H9 (cell line): ENCODE measurements around the gene VDAC1. TPM values are rescaled to one million over a fixed set of nuclear protein-coding genes. Genes with fewer than 3 reads are reported as not detected.

Source experiments
- DNase-seq: peaks from one replicate; pipeline ENCODE4 v3.0.0-alpha.2; 2017
- H2AFZ ChIP-seq: one replicate; pipeline ENCODE4 v1.6.1; 2013; ENCODE audit warnings: mild to moderate bottlenecking, low read length, control low read depth, moderate library complexity
- H2AK5ac ChIP-seq: 2 replicates; pipeline ENCODE4 v1.6.1; 2013; ENCODE audit warnings: low read length, control low read depth, mixed read lengths; ENCODE audit not compliant: insufficient read length
- H2BK120ac ChIP-seq: one replicate; pipeline ENCODE4 v1.6.1; 2013; ENCODE audit warnings: low read depth, mild to moderate bottlenecking, low read length, control low read depth, inconsistent platforms; ENCODE audit not compliant: poor library complexity, severe bottlenecking
- H2BK12ac ChIP-seq: 2 replicates; pipeline ENCODE4 v1.6.1; 2013; ENCODE audit warnings: low read length, control low read depth, mixed read lengths, low read depth; ENCODE audit not compliant: insufficient read length
- H2BK15ac ChIP-seq: 2 replicates; pipeline ENCODE4 v1.6.1; 2013; ENCODE audit warnings: low read depth, low read length, control low read depth
- H2BK20ac ChIP-seq: one replicate; pipeline ENCODE4 v1.6.1; 2013; ENCODE audit warnings: low read depth, mild to moderate bottlenecking, low read length, control low read depth, inconsistent platforms; ENCODE audit not compliant: poor library complexity, severe bottlenecking
- H2BK5ac ChIP-seq: 2 replicates; pipeline ENCODE4 v1.6.1; 2013; ENCODE audit warnings: low read length, control low read depth, mixed read lengths; ENCODE audit not compliant: insufficient read length
- H3K14ac ChIP-seq: 2 replicates; pipeline ENCODE4 v1.6.1; 2013; ENCODE audit warnings: low read length, control low read depth; ENCODE audit not compliant: insufficient read depth
- H3K18ac ChIP-seq: 2 replicates; pipeline ENCODE4 v1.6.1; 2013; ENCODE audit warnings: low read depth, mild to moderate bottlenecking, mixed read lengths, low read length, control low read depth; ENCODE audit not compliant: insufficient read length
- H3K23ac ChIP-seq: 2 replicates; pipeline ENCODE4 v1.6.1; 2013; ENCODE audit warnings: low read length, control low read depth, mixed read lengths, low read depth; ENCODE audit not compliant: insufficient read length
- H3K23me2 ChIP-seq: 2 replicates; pipeline ENCODE4 v1.6.1; 2013; ENCODE audit warnings: low read depth, mild to moderate bottlenecking, mixed read lengths, low read length, control low read depth; ENCODE audit not compliant: insufficient read length, poor library complexity, severe bottlenecking
- H3K27ac ChIP-seq: 2 replicates; pipeline ENCODE4 v1.5.1; 2013; ENCODE audit warnings: low read length, control low read depth, mixed read lengths, low read depth; ENCODE audit not compliant: insufficient read length
- H3K27me3 ChIP-seq: 2 replicates; pipeline ENCODE4 v1.6.1; 2013; ENCODE audit warnings: low read length, control low read depth, inconsistent platforms; ENCODE audit not compliant: insufficient read depth
- H3K4ac ChIP-seq: 2 replicates; pipeline ENCODE4 v1.6.1; 2013; ENCODE audit warnings: low read depth, mild to moderate bottlenecking, control low read depth, inconsistent platforms, low read length, moderate library complexity
- H3K4me1 ChIP-seq: 2 replicates; pipeline ENCODE4 v1.6.1; 2013; ENCODE audit warnings: low read length, control low read depth, inconsistent platforms; ENCODE audit not compliant: insufficient read depth
- H3K4me2 ChIP-seq: 2 replicates; pipeline ENCODE4 v1.6.1; 2013; ENCODE audit warnings: low read length, control low read depth, mixed read lengths; ENCODE audit not compliant: insufficient read length, insufficient read depth
- H3K56ac ChIP-seq: 2 replicates; pipeline ENCODE4 v1.6.1; 2013; ENCODE audit warnings: low read depth, mild to moderate bottlenecking, mixed read lengths, low read length, control low read depth; ENCODE audit not compliant: insufficient read length
- H3K79me1 ChIP-seq: 2 replicates; pipeline ENCODE4 v1.6.1; 2013; ENCODE audit warnings: low read depth, mild to moderate bottlenecking, moderate library complexity, low read length, control low read depth, inconsistent platforms; ENCODE audit not compliant: insufficient read depth, poor library complexity, severe bottlenecking
- H3K79me2 ChIP-seq: 2 replicates; pipeline ENCODE4 v1.6.1; 2013; ENCODE audit warnings: low read length, control low read depth, inconsistent platforms; ENCODE audit not compliant: insufficient read depth
- H3K9ac ChIP-seq: 2 replicates; pipeline ENCODE4 v1.6.1; 2013; ENCODE audit warnings: low read length, control low read depth, mixed read lengths; ENCODE audit not compliant: insufficient read length; ENCODE audit errors: extremely low read depth
- H3K9me3 ChIP-seq: one replicate; pipeline ENCODE4 v1.6.1; 2013; ENCODE audit warnings: low read depth, low read length, inconsistent platforms; ENCODE audit not compliant: control insufficient read depth
- H3T11ph ChIP-seq: one replicate; pipeline ENCODE4 v1.6.1; 2013; ENCODE audit warnings: mild to moderate bottlenecking, low read length, control low read depth, inconsistent platforms
- H4K20me1 ChIP-seq: one replicate; pipeline ENCODE4 v1.6.1; 2013; ENCODE audit not compliant: control insufficient read depth, insufficient read length, insufficient read depth
- H4K5ac ChIP-seq: 2 replicates; pipeline ENCODE4 v1.6.1; 2013; ENCODE audit warnings: low read depth, mild to moderate bottlenecking, mixed read lengths, low read length, control low read depth; ENCODE audit not compliant: insufficient read length
- H4K8ac ChIP-seq: replicated peaks from 2 replicates; pipeline ENCODE4 v1.6.1; 2013; ENCODE audit warnings: low read length, control low read depth, mixed read lengths, low read depth; ENCODE audit not compliant: insufficient read length
- H4K91ac ChIP-seq: 2 replicates; pipeline ENCODE4 v1.6.1; 2013; ENCODE audit warnings: low read depth, mild to moderate bottlenecking, moderate library complexity, mixed read lengths, low read length, control low read depth; ENCODE audit not compliant: insufficient read length
- H3K27ac Mint-ChIP-seq, 3 experiments: 2 replicates in 2 of 3; 3 replicates in 1 of 3; pipeline ENCODE4 v1.8.0; 2020 to 2021; ENCODE audit warnings: mixed read lengths in 3 of 3, mild to moderate bottlenecking in 1 of 3, moderate library complexity in 1 of 3
- H3K27me3 Mint-ChIP-seq: 2 replicates; pipeline ENCODE4 v1.8.0; 2021; ENCODE audit warnings: low read depth, mild to moderate bottlenecking, moderate library complexity, mixed read lengths
- H3K36me3 Mint-ChIP-seq, 3 experiments: 2 replicates in 2 of 3; 3 replicates in 1 of 3; pipeline ENCODE4 v1.8.0; 2020 to 2021; ENCODE audit warnings: low read depth in 3 of 3, mixed read lengths in 3 of 3; ENCODE audit not compliant: insufficient read depth in 1 of 3
- H3K4me1 Mint-ChIP-seq, 2 experiments: 2 replicates each; pipeline ENCODE4 v1.8.0; 2020; ENCODE audit warnings: mixed read lengths in 2 of 2
- H3K4me3 Mint-ChIP-seq, 2 experiments: 2 replicates in 1 of 2; 3 replicates in 1 of 2; pipeline ENCODE4 v1.8.0; 2020 to 2021; ENCODE audit warnings: mild to moderate bottlenecking in 2 of 2, mixed read lengths in 2 of 2, moderate library complexity in 1 of 2
- H3K9me3 Mint-ChIP-seq, 2 experiments: 2 replicates in 1 of 2; 3 replicates in 1 of 2; pipeline ENCODE4 v1.8.0; 2020; ENCODE audit warnings: mild to moderate bottlenecking in 2 of 2, mixed read lengths in 2 of 2, moderate library complexity in 1 of 2
- CTCF ChIP-seq: fragments of 200-600 bp; sonication (generic); conservative IDR thresholded peaks from 3 replicates; pipeline ENCODE4 v1.8.0; 2021; ENCODE audit warnings: antibody characterized with exemption, mild to moderate bottlenecking
- WGBS: extraction: QIAGEN DNeasy Blood & Tissue Kit; methylation state at CpG from one replicate; pipeline ENCODE4 v1.1.7; 2013; ENCODE audit warnings: missing lambda C conversion rate, low lambda C conversion rate, mixed read lengths; ENCODE audit not compliant: insufficient read length; ENCODE audit errors: extremely low coverage; 5-methylcytosine and 5-hydroxymethylcytosine counted together
- total RNA-seq: library from RNA; stranded (reverse); gene quantifications from 2 replicates; pipeline ENCODE4 v1.2.1, GENCODE V29; 2021

Gene VDAC1
- total RNA-seq, 1 experiment from 2014 or later: 208 TPM

- no peak for DNase-seq
- Histone ChIP-seq H3K27ac (peak overlapping the region; percentile 27), H3K23ac (no peak overlapping the region), H2BK15ac (no peak overlapping the region), H2BK5ac (no peak overlapping the region), H3T11ph (no peak overlapping the region), H3K4me2 (no peak overlapping the region), H4K5ac (no peak overlapping the region), H4K8ac (peak overlapping the region; percentile 57), H3K79me1 (no peaks in the 10 kb centered on the region), H2BK20ac (no peak overlapping the region), H3K14ac (no peak overlapping the region), H2BK12ac (no peak overlapping the region), H2AFZ (no peak overlapping the region), H3K27me3 (no peaks in the 10 kb centered on the region), H3K79me2 (no peaks in the 10 kb centered on the region), H3K4ac (no peak overlapping the region), H4K91ac (no peak overlapping the region), H3K23me2 (no peaks in the 10 kb centered on the region), H3K9me3 (no peaks in the 10 kb centered on the region), H3K4me1 (no peaks in the 10 kb centered on the region), H3K56ac (no peak overlapping the region), H2BK120ac (no peak overlapping the region), H4K20me1 (no peaks in the 10 kb centered on the region), H3K18ac (no peak overlapping the region), H3K9ac (no peak overlapping the region), H2AK5ac (no peak overlapping the region)
- Mint-ChIP-seq H3K27ac (peak overlapping the region in 2 of 3 experiments; percentile 14 to 50; a peak in 1 of 7 replicates), H3K9me3 (no peaks in the 10 kb centered on the region), H3K36me3 (peaks cover 2 to 23% (median 18%) of the 10 kb centered on the region in 3 experiments; a peak in 6 of 7 replicates), H3K4me3 (no peak overlapping the region), H3K4me1 (peaks cover 11% of the 10 kb centered on the region in 2 experiments), H3K27me3 (peaks cover 2% of the 10 kb centered on the region; the same call in 1 of the 2 replicates)
- WGBS: no CpG with 5 or more reads among the region's 10 CpGs
- TF ChIP-seq CTCF: no peak
Observed at GRCh38 chr5:133952729-133953567, 51.8 kb downstream of the VDAC1 start.
